ENCODE results near the gene TXNDC17.

Gene TXNDC17

GRCh38 chr17:6674586-6674985 is 33.7 kb downstream of the TXNDC17 start:
- no peak for ATAC-seq
- TF ChIP-seq TOX (CRISPR knock-in tag; IDR thresholded peaks at IDR 0.05; ENCODE audit: borderline replicate concordance) (no peak), ZFP30 (CRISPR knock-in tag; IDR thresholded peaks at IDR 0.05) (no peak), ZNF565 (CRISPR knock-in tag; conservative IDR thresholded peaks at IDR 0.05; ENCODE audit: low read depth) (no peak), ARNTL (CRISPR knock-in tag; IDR thresholded peaks at IDR 0.05; ENCODE audit: borderline replicate concordance, low read depth) (no peak), ISL1 (CRISPR knock-in tag; IDR thresholded peaks at IDR 0.05) (no peak), ZNF70 (CRISPR knock-in tag; IDR thresholded peaks at IDR 0.05) (no peak), CREB5 (CRISPR knock-in tag; IDR thresholded peaks at IDR 0.05; ENCODE audit: low read depth) (no peak), TCF4 (CRISPR knock-in tag; IDR thresholded peaks at IDR 0.05; ENCODE audit: borderline replicate concordance) (no peak), GLIS3 (CRISPR knock-in tag; IDR thresholded peaks at IDR 0.05) (no peak), POU6F1 (CRISPR knock-in tag; IDR thresholded peaks at IDR 0.05; ENCODE audit: borderline replicate concordance, low read depth) (no peak), BACH2 (CRISPR knock-in tag; IDR thresholded peaks at IDR 0.05; ENCODE audit: borderline replicate concordance) (no peak), PPARA (CRISPR knock-in tag; IDR thresholded peaks at IDR 0.05; ENCODE audit: borderline replicate concordance) (no peak), TSHZ2 (CRISPR knock-in tag; IDR thresholded peaks at IDR 0.05) (no peak), OSR1 (CRISPR knock-in tag; IDR thresholded peaks at IDR 0.05) (no peak), ZC3H10 (CRISPR knock-in tag; IDR thresholded peaks at IDR 0.05) (no peak), RARB (CRISPR knock-in tag; IDR thresholded peaks at IDR 0.05) (no peak), ZFP3 (CRISPR knock-in tag; IDR thresholded peaks at IDR 0.05) (no peak), ZNF8 (CRISPR knock-in tag; IDR thresholded peaks at IDR 0.05) (no peak)

- no peak for ATAC-seq
- TF ChIP-seq ZNF8 (CRISPR knock-in tag; IDR thresholded peaks at IDR 0.05) (no peak), CSDC2 (CRISPR knock-in tag; IDR thresholded peaks at IDR 0.05) (no peak), BACH2 (CRISPR knock-in tag; IDR thresholded peaks at IDR 0.05; ENCODE audit: borderline replicate concordance) (no peak), ZNF565 (CRISPR knock-in tag; conservative IDR thresholded peaks at IDR 0.05; ENCODE audit: low read depth) (no peak), RARB (CRISPR knock-in tag; IDR thresholded peaks at IDR 0.05) (no peak), SNAI2 (CRISPR knock-in tag; IDR thresholded peaks at IDR 0.05) (no peak), PPARA (CRISPR knock-in tag; IDR thresholded peaks at IDR 0.05; ENCODE audit: borderline replicate concordance) (no peak), POU6F1 (CRISPR knock-in tag; IDR thresholded peaks at IDR 0.05; ENCODE audit: borderline replicate concordance, low read depth) (no peak), ARNTL (CRISPR knock-in tag; IDR thresholded peaks at IDR 0.05; ENCODE audit: borderline replicate concordance, low read depth) (no peak)
- TF ChIP-seq, protein P1, sequence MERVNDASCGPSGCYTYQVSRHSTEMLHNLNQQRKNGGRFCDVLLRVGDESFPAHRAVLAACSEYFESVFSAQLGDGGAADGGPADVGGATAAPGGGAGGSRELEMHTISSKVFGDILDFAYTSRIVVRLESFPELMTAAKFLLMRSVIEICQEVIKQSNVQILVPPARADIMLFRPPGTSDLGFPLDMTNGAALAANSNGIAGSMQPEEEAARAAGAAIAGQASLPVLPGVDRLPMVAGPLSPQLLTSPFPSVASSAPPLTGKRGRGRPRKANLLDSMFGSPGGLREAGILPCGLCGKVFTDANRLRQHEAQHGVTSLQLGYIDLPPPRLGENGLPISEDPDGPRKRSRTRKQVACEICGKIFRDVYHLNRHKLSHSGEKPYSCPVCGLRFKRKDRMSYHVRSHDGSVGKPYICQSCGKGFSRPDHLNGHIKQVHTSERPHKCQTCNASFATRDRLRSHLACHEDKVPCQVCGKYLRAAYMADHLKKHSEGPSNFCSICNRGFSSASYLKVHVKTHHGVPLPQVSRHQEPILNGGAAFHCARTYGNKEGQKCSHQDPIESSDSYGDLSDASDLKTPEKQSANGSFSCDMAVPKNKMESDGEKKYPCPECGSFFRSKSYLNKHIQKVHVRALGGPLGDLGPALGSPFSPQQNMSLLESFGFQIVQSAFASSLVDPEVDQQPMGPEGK (CRISPR knock-in tag; IDR thresholded peaks at IDR 0.05; ENCODE audit: borderline replicate concordance), result no peak
Measured at GRCh38 chr17:6675201-6675825, 34.5 kb downstream of the TXNDC17 start.

Measured in SK-N-SH treated with all-trans-retinoic acid at 6 μM for 48 hours (cell line).